ENCODE results near the gene ITGB3.

The ITGB3 gene

DNA sequence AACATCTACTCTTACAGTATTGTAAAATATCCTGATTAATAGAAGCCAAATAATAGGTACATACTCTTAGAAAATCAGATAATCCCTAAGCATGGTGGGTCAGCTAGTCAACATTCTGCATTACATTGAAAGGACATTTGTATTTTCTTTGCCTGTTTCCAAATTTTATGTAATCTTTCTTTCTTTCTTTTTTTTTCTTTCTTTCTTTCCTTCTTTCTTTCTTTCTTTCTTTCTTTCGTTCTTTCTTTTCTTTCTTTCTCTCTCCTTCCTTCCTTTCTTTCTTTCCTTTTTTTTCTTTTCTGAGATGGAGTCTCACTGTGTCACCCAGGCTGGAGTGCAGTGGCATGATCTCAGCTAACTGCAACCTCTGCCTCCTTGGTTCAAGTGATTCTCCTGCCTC is 18.9 kb downstream of the ITGB3 start:
- no peak for DNase-seq (ENCODE audit: low read depth)
- no peak overlapping the region for H3K4me3 ChIP-seq (ENCODE audit: low read length)
- TF ChIP-seq, protein P1, sequence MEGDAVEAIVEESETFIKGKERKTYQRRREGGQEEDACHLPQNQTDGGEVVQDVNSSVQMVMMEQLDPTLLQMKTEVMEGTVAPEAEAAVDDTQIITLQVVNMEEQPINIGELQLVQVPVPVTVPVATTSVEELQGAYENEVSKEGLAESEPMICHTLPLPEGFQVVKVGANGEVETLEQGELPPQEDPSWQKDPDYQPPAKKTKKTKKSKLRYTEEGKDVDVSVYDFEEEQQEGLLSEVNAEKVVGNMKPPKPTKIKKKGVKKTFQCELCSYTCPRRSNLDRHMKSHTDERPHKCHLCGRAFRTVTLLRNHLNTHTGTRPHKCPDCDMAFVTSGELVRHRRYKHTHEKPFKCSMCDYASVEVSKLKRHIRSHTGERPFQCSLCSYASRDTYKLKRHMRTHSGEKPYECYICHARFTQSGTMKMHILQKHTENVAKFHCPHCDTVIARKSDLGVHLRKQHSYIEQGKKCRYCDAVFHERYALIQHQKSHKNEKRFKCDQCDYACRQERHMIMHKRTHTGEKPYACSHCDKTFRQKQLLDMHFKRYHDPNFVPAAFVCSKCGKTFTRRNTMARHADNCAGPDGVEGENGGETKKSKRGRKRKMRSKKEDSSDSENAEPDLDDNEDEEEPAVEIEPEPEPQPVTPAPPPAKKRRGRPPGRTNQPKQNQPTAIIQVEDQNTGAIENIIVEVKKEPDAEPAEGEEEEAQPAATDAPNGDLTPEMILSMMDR (conservative IDR thresholded peaks at IDR 0.05; ENCODE audit: low read depth, low read length), result no peak

DNA sequence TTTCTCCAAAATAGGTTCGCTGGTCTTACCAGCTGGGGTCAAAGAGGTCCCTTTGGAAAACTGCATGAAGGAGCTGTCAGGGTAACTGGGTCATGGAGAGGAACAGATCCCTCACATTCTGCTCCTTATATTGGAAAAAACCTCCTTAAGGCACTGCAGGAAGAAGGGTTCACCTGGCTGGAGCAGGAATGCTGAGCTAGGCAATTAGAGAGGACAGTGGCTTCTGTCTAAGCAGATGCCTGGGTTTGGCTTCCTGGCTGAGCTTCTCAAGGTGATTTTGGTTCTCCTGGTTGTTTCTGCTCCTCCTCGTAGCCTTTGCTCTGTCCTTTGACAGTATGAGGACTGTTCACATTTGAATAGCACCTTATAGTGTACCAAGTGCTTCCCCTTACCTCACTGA is 19.6 kb downstream of the ITGB3 start:
- no peak overlapping the region for H3K4me3 ChIP-seq (ENCODE audit: low read length)
- TF ChIP-seq, protein P1 (conservative IDR thresholded peaks at IDR 0.05; ENCODE audit: low read depth, low read length), result no peak
- no peak for DNase-seq (ENCODE audit: low read depth)

DNA sequence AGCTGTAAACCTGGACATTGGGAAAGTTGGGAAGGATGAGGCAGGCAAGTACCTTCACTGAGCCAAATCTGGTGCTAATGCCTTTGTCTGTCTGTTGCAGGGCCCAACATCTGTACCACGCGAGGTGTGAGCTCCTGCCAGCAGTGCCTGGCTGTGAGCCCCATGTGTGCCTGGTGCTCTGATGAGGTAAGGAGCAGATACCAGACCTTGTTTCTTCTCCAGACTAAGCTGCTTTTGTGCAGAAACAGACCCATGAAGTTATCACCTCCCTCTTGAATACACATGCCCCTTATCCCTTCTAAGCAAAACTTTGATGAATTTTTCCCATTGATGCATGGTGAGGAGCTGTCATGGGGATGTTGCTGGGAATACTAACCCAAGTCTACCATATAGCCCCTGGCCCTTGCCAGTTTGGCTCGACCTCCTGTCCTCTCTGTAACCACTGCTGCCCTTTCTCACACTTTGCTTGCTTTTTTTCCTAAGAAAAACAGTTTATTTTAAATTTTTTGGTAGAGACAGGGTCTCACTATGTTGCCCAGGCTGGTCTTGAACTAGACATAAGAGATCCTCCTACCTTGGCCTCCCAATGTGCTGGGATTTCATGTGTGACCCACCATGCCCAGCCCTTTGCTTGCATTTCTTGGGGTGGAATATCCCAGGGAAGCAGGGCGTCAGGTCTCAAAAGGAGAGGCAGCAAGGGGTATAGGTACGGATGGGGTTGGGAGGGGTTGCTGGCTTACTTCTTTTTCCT is 20.9 kb downstream of the ITGB3 start:
- no peak for DNase-seq (ENCODE audit: low read depth)
- TF ChIP-seq, protein P1 (conservative IDR thresholded peaks at IDR 0.05; ENCODE audit: low read depth, low read length), result no peak
- H3K4me3 ChIP-seq (ENCODE audit: low read length), result no peak overlapping the region

DNA sequence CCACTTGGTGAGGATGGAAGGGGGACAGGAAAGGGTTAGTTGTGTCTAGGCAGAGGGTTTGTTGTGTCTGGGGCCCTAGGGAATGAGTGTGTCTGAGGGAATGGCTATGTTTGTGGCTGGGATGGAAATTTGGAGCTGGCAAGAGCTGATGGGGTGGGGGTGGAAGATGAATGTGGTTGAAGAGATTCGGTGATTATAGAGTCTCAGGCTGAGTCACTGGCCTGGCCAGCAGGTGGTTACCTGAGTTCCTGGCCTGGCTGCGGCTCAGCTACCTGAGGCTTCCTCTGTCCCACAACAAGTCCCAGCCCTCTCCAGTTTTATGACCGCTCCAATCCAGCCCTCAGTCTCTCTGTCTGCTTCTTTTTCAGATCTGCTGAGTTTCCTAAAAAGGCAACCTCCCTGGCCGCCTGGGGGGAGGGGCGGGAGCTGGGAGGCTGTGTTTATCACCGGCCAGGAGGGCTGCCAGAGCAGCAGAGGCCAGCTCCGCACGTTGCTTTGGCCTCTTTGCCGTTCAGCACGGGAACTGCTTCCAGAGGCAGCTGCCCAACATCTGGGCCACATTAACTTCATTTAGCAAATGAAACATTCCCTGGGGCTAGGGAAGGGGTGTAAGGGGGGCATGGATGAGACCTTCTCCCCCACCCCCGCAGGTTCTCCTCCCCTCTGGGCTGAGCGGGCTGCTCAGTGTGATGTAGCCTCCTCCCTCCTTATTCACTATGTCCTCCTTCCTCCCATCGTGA is 21.8 kb downstream of the ITGB3 start:
- TF ChIP-seq, protein P1 (conservative IDR thresholded peaks at IDR 0.05; ENCODE audit: low read depth, low read length), result no peak
- no peak for DNase-seq (ENCODE audit: low read depth)
- H3K4me3 ChIP-seq (ENCODE audit: low read length), result no peak overlapping the region

DNA sequence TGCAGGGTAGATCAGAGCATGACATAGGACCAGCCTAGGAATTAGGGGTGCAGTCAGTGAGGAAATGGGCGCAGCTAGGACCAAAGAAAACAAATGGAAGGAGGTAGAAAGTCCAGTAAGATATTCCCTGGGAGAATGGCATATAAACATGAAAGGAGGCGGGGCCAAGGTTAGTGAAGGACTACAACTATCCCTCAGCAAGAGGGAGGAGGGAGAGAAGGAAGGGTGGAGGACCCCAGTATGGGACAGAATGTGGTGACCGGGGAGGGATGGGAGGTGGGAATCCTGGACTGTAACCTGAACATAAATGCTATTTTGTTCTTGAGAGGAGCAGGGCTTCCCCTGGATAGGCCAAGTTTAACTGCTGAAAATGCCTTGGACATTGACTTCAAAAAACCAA is 22.8 kb downstream of the ITGB3 start:
- TF ChIP-seq, protein P1 (conservative IDR thresholded peaks at IDR 0.05; ENCODE audit: low read depth, low read length), result no peak
- no peak overlapping the region for H3K4me3 ChIP-seq (ENCODE audit: low read length)
- DNase-seq (ENCODE audit: low read depth), result no peak

DNA sequence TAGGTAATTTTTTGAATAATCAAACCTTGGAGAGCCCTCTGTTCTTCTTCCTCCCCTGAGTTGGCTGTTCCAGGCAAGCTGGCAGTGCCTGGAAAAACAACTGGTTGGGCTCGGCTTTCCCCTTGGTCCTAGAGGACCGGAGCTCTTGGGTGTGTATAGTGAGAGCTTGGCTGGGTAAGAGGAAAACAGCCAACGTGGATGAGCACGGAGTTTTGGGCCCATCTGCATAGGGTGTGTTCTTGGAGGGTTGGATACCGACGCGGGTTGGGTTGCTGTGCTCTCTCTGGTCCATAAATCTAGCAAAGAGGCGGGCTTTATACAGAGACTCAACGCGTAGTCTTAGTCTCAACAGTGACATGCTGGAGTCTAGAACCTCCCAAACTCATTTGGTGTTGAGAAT is 23.2 kb downstream of the ITGB3 start:
- no peak for DNase-seq (ENCODE audit: low read depth)
- no peak overlapping the region for H3K4me3 ChIP-seq (ENCODE audit: low read length)
- TF ChIP-seq, protein P1 (conservative IDR thresholded peaks at IDR 0.05; ENCODE audit: low read depth, low read length), result no peak

DNA sequence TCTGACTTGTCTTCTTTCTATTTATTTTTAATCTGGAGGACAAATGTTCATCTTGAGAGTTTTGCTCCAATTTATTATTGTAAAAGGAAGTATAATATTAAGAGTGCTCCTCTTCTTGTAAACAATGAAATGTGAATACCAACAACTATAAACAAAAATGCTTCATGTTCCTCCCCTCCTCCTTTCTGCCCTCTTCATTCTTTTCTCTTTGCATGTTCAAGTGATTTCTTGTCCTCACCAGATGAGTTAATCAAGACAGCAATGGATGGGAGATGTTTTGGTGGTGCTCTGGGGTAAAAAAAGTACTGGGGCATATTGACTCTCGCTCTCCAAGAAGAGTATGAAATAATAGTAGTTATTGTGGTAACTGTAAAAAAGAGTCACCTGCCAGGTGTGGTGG is 24.3 kb downstream of the ITGB3 start:
- DNase-seq (ENCODE audit: low read depth), result no peak
- H3K4me3 ChIP-seq (ENCODE audit: low read length), result no peak overlapping the region
- TF ChIP-seq, protein P1 (conservative IDR thresholded peaks at IDR 0.05; ENCODE audit: low read depth, low read length), result no peak
